ENCODE measurements around the gene MAPK8IP1.

The MAPK8IP1 gene

DNA sequence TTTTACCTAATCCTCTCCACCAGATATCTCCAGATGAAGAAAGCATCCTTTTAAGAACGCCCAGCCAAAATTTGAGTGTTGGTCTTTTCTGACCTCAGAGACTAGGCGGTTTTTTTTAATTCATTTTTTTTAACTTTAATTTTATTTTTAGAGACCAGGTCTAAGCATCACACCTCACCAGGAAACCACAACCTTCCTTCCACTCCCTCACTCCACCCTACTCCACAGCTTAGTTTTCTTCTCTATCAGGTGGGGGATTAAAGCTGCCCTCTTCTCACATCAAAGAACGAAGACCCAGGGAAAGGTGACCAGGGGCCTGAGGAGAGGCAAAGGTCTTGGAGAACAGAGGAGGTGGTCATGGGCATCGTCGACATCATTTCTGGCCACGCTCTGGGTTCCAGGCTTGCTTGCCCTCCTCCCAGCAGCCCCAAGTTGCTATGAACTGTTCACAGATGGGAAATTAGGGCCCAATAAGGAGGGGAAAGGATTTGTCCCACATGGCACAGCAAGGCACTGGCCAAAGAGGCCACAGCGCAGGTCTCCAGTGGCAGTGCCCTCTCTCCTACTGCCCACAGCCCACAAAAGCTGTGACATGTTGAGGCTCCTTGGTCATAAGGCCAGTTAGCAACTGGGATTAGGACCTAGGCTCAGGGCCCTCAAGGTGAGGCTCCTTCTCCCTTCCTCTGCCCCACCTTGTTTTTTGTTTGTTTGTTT is 33.7 kb downstream of the MAPK8IP1 start:
- TF ChIP-seq, protein P1, sequence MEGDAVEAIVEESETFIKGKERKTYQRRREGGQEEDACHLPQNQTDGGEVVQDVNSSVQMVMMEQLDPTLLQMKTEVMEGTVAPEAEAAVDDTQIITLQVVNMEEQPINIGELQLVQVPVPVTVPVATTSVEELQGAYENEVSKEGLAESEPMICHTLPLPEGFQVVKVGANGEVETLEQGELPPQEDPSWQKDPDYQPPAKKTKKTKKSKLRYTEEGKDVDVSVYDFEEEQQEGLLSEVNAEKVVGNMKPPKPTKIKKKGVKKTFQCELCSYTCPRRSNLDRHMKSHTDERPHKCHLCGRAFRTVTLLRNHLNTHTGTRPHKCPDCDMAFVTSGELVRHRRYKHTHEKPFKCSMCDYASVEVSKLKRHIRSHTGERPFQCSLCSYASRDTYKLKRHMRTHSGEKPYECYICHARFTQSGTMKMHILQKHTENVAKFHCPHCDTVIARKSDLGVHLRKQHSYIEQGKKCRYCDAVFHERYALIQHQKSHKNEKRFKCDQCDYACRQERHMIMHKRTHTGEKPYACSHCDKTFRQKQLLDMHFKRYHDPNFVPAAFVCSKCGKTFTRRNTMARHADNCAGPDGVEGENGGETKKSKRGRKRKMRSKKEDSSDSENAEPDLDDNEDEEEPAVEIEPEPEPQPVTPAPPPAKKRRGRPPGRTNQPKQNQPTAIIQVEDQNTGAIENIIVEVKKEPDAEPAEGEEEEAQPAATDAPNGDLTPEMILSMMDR (IDR thresholded peaks at IDR 0.05), result no peak
- Mint-ChIP-seq H3K27me3 (ENCODE audit: low read depth, poor library complexity) (peaks cover 37% of the 10 kb centered on the region), H3K27ac (no peak overlapping the region), H3K4me1 (peaks cover 38% of the 10 kb centered on the region), H3K9me3 (peaks cover 3% of the 10 kb centered on the region), H3K36me3 (ENCODE audit: low read depth) (no peaks in the 10 kb centered on the region), H3K4me3 (peak overlapping the region; percentile 97)
- no peak for DNase-seq

DNA sequence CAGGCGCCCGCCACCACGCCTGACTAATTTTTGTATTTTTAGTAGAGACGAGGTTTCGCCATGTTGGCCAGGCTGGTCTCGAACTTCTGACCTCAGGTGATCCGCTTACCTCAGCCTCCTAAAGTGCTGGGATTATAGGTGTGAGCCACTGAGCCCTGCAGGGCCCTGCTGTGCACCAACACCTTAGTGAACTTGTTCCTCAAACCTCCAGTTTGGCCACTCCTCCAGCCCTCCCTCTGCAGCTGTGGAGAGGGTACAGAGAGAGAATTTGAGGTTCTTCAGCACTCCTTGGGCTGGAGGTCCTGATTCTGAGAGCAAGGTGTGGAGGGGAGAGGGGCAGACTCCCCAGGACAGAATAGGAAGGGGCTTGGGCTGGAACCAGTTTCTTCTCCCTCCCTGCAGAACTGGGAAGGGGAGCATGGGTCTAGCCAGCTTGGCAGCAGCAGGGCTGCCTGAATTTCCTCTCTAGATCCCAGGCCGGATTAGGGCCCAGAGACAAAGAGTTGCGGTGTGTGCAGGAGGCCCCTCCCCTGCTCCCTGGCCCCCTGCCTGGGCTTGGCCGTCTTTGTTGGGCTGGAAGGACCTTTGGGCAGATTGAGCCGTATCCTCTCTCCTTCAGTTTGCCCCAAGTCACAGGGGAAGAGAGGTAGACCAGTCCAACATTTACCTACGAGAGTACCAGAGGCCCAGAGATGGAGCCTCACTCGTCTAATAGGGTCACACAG is 34.5 kb downstream of the MAPK8IP1 start:
- Mint-ChIP-seq H3K9me3 (peaks cover 6% of the 10 kb centered on the region), H3K27me3 (ENCODE audit: low read depth, poor library complexity) (peaks cover 45% of the 10 kb centered on the region), H3K4me3 (peak overlapping the region; percentile 36), H3K4me1 (peaks cover 42% of the 10 kb centered on the region), H3K36me3 (ENCODE audit: low read depth) (no peaks in the 10 kb centered on the region), H3K27ac (no peak overlapping the region)
- DNase-seq, result no peak
- TF ChIP-seq, protein P1 (IDR thresholded peaks at IDR 0.05), result no peak

DNA sequence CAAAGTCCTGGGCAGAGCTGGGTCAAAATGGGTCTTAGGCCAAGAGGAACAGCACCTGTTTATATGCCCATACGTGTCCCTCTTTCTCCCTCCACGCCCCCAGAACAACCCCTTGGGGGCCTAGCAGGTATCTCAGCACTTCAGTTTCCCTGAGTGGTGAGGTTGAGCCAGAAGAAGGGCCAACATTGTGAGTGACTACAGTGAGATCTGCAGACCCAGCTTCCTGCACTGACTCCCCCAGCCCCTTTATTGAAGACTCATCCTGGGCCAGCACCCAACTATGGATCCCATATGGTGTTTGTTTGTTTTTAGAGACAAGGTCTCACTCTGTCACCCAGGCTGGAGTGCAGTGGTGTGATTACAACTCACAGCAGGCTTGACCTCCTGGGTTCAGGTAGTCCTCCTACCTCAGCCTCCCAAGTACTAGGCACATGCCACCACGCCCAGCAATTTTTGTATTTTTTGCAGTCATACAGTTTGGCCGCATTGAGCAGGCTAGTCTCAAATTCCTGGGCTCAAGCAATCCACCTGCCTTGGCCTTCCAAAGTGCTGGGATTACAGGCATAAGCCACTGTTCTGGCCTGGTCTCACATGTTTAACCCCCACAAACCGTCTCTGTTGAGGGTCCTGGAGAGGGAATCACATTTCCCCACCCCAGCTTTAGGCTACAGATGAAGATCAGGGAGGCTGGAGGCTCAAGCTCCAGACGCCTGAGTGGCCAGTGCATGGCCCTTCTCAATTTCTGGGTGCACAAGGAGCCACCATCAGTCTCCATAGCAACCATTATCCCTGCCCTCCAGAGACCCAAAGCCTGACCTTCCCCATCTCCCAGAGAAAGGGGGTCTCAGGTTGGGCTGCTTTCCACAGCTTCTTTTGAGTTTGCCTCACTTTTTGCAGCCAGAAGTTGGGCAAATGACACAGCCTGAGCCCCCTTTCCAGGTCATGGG is 35.4 kb downstream of the MAPK8IP1 start:
- DNase-seq, result no peak
- peaks cover 54% of the 10 kb centered on the region for H3K27me3 Mint-ChIP-seq (ENCODE audit: low read depth, poor library complexity)
- no peak overlapping the region for H3K27ac Mint-ChIP-seq
- peak overlapping the region; percentile 74 for H3K4me3 Mint-ChIP-seq
- TF ChIP-seq, protein P1 (IDR thresholded peaks at IDR 0.05), result no peak
- peaks cover 42% of the 10 kb centered on the region for H3K4me1 Mint-ChIP-seq
- peaks cover 6% of the 10 kb centered on the region for H3K9me3 Mint-ChIP-seq
- no peaks in the 10 kb centered on the region for H3K36me3 Mint-ChIP-seq (ENCODE audit: low read depth)

DNA sequence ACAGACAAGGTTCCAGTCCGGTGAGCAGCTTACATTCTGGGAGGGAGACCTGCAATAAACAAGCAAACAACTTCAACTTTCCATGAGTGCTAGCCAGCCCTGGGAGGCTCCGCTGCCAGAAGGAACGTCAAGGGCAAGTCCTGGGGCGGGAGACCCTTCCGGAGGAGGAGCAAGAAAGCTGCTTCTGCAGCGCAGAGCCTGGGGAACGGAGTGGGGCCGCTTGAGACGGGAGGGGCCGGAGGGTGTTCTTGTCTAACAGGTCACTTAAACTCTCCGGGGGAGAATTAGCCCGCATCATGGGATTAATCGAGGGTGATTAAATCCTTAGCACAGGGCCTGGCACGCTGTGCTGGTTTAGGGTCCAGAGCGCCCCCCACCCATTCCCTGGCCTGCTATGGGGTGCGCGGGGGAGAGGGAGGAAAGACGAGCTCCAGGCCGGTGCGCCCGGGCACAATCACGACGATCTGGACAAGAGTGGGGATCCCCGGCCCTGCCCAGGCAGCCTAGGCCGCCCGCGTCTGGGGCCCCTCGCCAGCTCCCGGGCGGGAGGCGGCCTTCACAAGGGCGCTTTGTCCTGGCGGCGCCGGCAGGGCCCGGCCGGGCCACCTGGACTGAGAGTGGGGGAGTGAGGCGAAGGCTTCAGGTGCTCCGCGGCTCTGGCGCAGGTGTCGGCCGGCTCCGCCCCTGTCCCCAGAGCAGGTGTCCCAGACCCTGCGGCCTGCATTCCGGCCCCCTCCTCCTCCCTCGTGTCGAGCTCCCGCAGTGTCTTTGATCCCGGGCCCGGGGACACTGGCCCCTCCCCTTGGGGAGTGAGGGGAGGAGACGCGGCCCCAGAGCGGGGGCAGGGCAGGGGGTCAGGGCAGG is 36.3 kb downstream of the MAPK8IP1 start:
- TF ChIP-seq, protein P1 (IDR thresholded peaks at IDR 0.05), result no peak
- H3K4me3 Mint-ChIP-seq, result peak overlapping the region; percentile 74
- peaks cover 41% of the 10 kb centered on the region for H3K4me1 Mint-ChIP-seq
- H3K9me3 Mint-ChIP-seq, result peaks cover 6% of the 10 kb centered on the region
- no peaks in the 10 kb centered on the region for H3K36me3 Mint-ChIP-seq (ENCODE audit: low read depth)
- peak; percentile 68 for DNase-seq
- H3K27ac Mint-ChIP-seq, result no peak overlapping the region
- H3K27me3 Mint-ChIP-seq (ENCODE audit: low read depth, poor library complexity), result peaks cover 60% of the 10 kb centered on the region

DNA sequence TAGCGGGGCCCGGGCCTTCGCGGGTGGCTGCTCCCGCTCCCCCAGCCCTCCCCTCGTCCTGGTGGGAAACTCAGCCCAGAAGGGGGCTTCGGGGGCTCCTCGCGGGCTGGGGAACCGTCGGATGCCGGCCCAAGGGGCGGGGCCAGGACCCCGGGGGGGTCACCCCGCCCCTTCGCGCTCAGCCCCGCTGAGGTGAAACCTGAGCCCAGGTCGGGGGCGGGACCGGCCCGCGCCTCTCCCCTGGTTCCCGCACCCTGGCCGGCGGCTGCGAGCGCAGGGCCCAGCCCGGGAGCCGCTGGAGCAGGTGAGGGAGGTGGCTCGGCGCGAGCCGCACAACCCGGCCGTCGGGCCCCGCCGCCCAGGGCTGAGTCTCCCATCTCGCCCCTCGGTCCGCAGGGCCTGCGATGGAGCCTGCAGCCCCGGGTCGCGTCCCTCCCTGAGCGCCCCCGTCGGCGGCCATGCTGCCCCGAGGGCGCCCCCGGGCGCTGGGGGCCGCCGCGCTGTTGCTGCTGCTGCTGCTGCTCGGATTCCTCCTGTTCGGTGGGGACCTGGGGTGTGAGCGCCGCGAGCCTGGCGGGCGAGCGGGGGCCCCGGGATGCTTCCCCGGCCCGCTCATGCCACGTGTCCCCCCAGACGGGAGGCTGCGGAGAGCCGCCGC is 37.1 kb downstream of the MAPK8IP1 start, which contains the start of gene LARGE2:
Gene LARGE2, plus strand, starts transcription at position 232 of the 658 bp plus-strand sequence. Its CDS starts 227 bp downstream, at position 459.
- Mint-ChIP-seq H3K4me3 (peak within 1 kb of the TSS; percentile 74), H3K9me3 (peaks cover 6% of the 10 kb centered on the region), H3K4me1 (peaks cover 36% of the 10 kb centered on the region), H3K27me3 (ENCODE audit: low read depth, poor library complexity) (peaks cover 60% of the 10 kb centered on the region), H3K27ac (no peak within 1 kb of the TSS), H3K36me3 (ENCODE audit: low read depth) (no peaks in the 10 kb centered on the region)
- peak; percentile 78 for DNase-seq
- TF ChIP-seq, protein P1 (IDR thresholded peaks at IDR 0.05), result no peak

All from nephron progenitor cell (in vitro differentiated cells).